ENCODE results near the gene GCSAM.

DNA sequence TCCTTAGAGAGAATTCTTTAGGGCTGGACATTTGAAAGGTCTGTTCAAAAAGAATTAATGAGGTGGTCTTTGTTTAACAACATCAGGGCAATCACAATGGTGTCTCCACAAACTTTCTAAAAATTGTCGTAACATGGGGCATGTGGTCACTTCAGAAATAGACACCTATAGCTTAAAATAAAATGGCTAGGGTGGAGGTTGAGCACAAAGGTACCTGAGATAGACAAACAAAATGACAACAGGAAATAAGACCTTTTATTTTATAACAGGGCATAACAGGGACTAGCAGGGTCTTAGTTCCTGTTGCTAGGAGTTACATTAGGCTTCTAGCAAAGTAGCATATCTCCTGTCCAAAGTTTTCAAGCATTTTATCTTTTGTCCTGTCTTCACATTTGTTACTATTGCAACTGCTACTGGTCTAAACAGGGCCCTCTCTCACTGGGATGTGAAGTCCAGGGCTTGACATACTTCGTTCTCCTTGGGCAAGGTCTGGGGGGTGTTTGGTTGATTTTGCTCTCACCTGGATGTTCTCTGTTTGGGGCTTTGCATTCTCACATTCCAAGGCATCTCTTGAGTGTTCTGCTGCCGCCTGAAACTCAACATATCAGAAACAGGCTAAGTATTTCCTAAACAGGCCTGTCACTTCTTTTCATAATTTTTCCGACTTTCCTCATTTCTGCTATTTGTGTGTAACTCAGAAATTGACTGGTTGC lies 3.0 kb downstream of the GCSAM start:
- no peak for TF ChIP-seq POLR2A (IDR thresholded peaks at IDR 0.05)
- TF ChIP-seq, protein P1, sequence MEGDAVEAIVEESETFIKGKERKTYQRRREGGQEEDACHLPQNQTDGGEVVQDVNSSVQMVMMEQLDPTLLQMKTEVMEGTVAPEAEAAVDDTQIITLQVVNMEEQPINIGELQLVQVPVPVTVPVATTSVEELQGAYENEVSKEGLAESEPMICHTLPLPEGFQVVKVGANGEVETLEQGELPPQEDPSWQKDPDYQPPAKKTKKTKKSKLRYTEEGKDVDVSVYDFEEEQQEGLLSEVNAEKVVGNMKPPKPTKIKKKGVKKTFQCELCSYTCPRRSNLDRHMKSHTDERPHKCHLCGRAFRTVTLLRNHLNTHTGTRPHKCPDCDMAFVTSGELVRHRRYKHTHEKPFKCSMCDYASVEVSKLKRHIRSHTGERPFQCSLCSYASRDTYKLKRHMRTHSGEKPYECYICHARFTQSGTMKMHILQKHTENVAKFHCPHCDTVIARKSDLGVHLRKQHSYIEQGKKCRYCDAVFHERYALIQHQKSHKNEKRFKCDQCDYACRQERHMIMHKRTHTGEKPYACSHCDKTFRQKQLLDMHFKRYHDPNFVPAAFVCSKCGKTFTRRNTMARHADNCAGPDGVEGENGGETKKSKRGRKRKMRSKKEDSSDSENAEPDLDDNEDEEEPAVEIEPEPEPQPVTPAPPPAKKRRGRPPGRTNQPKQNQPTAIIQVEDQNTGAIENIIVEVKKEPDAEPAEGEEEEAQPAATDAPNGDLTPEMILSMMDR (IDR thresholded peaks at IDR 0.05): no peak

Measured in testis (tissue), 2 donors.